Measurements from ENCODE around the gene PITX1. TPM values are rescaled to one million over a fixed set of nuclear protein-coding genes. Genes with fewer than 3 reads are reported as not detected.

PITX1 gene
- total and polyA plus RNA-seq, 2 donors (not counting 1 experiment from before 2014, with no cell fraction given) = 0.13 TPM; not detected in 1

DNA sequence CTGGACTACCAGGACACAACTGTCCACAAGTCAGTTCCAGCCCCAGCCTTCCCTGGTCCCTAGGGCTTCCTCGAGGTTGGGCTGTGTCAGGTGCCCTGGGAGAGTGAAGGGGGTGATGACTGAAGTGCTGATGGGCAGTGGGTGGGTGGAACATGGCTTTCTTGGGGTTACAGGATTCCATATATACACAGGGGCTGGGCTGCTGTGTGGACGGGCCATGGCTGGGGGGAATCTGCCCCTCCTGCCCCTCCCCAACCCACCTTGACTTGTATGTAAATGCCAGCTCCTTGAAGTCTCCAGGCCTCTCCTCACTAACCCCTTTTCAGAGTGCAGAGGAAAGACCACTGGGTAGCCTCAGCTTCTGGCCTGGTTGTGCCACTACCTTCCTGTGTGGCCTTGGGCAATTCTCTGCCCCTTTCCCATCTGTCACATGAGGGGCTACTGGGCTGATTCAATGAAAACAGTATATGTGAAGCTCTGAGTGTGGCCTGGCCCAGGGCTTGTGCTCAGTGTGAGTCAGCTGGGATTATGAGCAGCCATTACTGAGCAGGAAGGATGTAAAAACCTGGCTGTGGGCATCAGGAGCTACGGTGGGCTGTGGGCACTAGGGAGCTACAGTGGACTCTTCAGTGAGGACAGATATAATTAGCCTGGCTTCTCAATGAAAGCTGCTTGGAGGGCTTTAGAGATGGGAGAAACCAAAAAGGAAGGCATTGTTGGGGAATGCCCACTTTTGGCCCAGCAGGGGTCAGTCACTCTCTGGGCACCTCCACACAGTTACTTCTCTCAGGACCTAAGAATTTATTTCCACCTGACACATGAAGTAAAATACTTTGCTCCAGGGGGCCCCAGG, 23.3 kb downstream of the PITX1 start:
- ChIA-PET POLR2A (no interaction called here), CTCF (interaction anchor here (0.9 to 3.9 kb wide), 3 partner anchors 13 to 181 kb away, joined by 4 to 21 read pairs (median 6); no protein-coding TSS in a partner anchor)
- no peaks in the 10 kb centered on the region for H3K9me3 Mint-ChIP-seq (ENCODE audit: insufficient read depth)
- 93% methylated on average over 2 of the region's 3 CpGs for whole genome bisulfite sequencing (ENCODE audit: insufficient coverage)
- no peak overlapping the region for H3K27ac ChIP-seq (ENCODE audit: low read length in 2 of 2)
- ATAC-seq (ENCODE audit: low read depth) (no peak), DNase-seq (no peak)
- H3K4me1 Mint-ChIP-seq = no peaks in the 10 kb centered on the region
- TF ChIP-seq EZH2 (IDR thresholded peaks at IDR 0.05; ENCODE audit: borderline replicate concordance, insufficient read depth, low read depth, low read length, poor library complexity, severe bottlenecking) (no peak), CTCF (IDR thresholded peaks at IDR 0.05) (no peak)
- no peak overlapping the region for H3K9ac ChIP-seq (ENCODE audit: low read length)
- peaks cover 0 to 4% (median 0%) of the 10 kb centered on the region in 4 experiments for H3K27me3 ChIP-seq (replicated peaks in 1 of 4; ENCODE audit: control extremely low read depth in 1 of 4, control insufficient read depth in 3 of 4, insufficient read depth in 4 of 4, low read length in 3 of 4)
- no peaks in the 10 kb centered on the region for H4K20me1 ChIP-seq (ENCODE audit: control insufficient read depth, insufficient read depth, low read length, poor library complexity, severe bottlenecking)
- no peak overlapping the region for H3K4me3 Mint-ChIP-seq
- no peaks in the 10 kb centered on the region for H3K4me1 ChIP-seq (ENCODE audit: control insufficient read depth in 2 of 2, insufficient read depth in 2 of 2, low read length in 2 of 2)
- no peak overlapping the region for H3K4me3 ChIP-seq (ENCODE audit: control extremely low read depth in 1 of 5, extremely low read depth in 1 of 5, insufficient read depth in 1 of 5, low read depth in 2 of 5, low read length in 4 of 5)
- H3K27ac Mint-ChIP-seq = no peak overlapping the region
- no peak overlapping the region for H2AFZ ChIP-seq (ENCODE audit: insufficient read depth, low read depth, low read length, poor library complexity, severe bottlenecking)
- no peaks in the 10 kb centered on the region for H3K9me3 ChIP-seq (ENCODE audit: control extremely low read depth in 1 of 3, control insufficient read depth in 2 of 3, insufficient read depth in 1 of 3, low read length in 2 of 3)
- H3K27me3 Mint-ChIP-seq = peaks cover 6% of the 10 kb centered on the region
- no peak overlapping the region for H3K4me2 ChIP-seq (replicated peaks; ENCODE audit: low read depth, low read length, poor library complexity, severe bottlenecking)
- no peaks in the 10 kb centered on the region for H3K36me3 ChIP-seq (replicated peaks in 1 of 2; ENCODE audit: control extremely low read depth in 1 of 2, control insufficient read depth in 1 of 2, extremely low read depth in 1 of 2, insufficient read depth in 2 of 2, low read length in 1 of 2)
- intact Hi-C loops (cut with micrococcal nuclease) = no loop called here
- H3K79me2 ChIP-seq (ENCODE audit: control insufficient read depth, insufficient read depth, low read length) = no peaks in the 10 kb centered on the region
